ENCODE measurements around the gene SMAD5. TPM values are rescaled to one million over a fixed set of nuclear protein-coding genes. Genes with fewer than 3 reads are reported as not detected.

Gene SMAD5
- total and polyA plus RNA-seq, 2 experiments from 2014 or later = 37.5 to 56.6 TPM

- Mint-ChIP-seq H3K27ac (no peak overlapping the region), H3K4me1 (peaks cover 35% of the 10 kb centered on the region), H3K27me3 (ENCODE audit: insufficient read depth, low read depth, poor library complexity) (peaks cover 78% of the 10 kb centered on the region), H3K9me3 (peaks cover 15% of the 10 kb centered on the region; the same call in 2 of the 3 replicates), H3K36me3 (ENCODE audit: low read depth) (peaks cover 5% of the 10 kb centered on the region; the same call in 1 of the 3 replicates), H3K4me3 (no peak overlapping the region)
- Histone ChIP-seq H2AFZ (no peak overlapping the region), H3K4me3 (no peak overlapping the region), H3K9me2 (ENCODE audit: insufficient read depth) (no peaks in the 10 kb centered on the region), H3K4me2 (no peak overlapping the region), H3K36me3 (ENCODE audit: insufficient read depth) (no peaks in the 10 kb centered on the region), H3K79me2 (replicated peaks; ENCODE audit: insufficient read depth) (no peaks in the 10 kb centered on the region), H4K20me1 (replicated peaks; ENCODE audit: insufficient read depth) (peaks cover 5% of the 10 kb centered on the region; the same call in 1 of the 2 replicates), H3F3A (replicated peaks; ENCODE audit: low read depth) (0 out of 2 replicates have a peak, but pooled peaks cover 3% of the 10 kb centered on the region), H3K27ac (ENCODE audit: low read depth) (no peak overlapping the region), H3K27me3 (ENCODE audit: insufficient read depth) (peaks cover 95% of the 10 kb centered on the region), H3K4me1 (ENCODE audit: insufficient read depth) (peaks cover 22% of the 10 kb centered on the region)
- DNase-seq (ENCODE audit: low spot score) (no peak), ATAC-seq (no peak)
- TF ChIP-seq CREB1 (CRISPR knock-in tag; IDR thresholded peaks at IDR 0.05; ENCODE audit: low read depth) (no peak), CTCF (conservative IDR thresholded peaks at IDR 0.05; ENCODE audit: low read depth in 2 of 2) (no peak), ZNF462 (CRISPR knock-in tag; IDR thresholded peaks at IDR 0.05) (no peak), ETS1 (IDR thresholded peaks at IDR 0.05) (no peak), EZH2 (IDR thresholded peaks at IDR 0.05; ENCODE audit: low read depth, unreplicated experiment) (no peak), JUNB (IDR thresholded peaks at IDR 0.05; ENCODE audit: unreplicated experiment) (no peak), STAT1 (IDR thresholded peaks at IDR 0.05; ENCODE audit: unreplicated experiment) (no peak), NANOG (IDR thresholded peaks at IDR 0.05; ENCODE audit: borderline replicate concordance) (no peak), POLR2AphosphoS5 (IDR thresholded peaks at IDR 0.05; ENCODE audit: low read depth) (no peak), EZH2phosphoT487 (IDR thresholded peaks at IDR 0.05; ENCODE audit: unreplicated experiment) (no peak), REST (IDR thresholded peaks at IDR 0.05; ENCODE audit: unreplicated experiment) (no peak), ZNF114 (CRISPR knock-in tag; IDR thresholded peaks at IDR 0.05) (no peak), ZNF331 (CRISPR knock-in tag; IDR thresholded peaks at IDR 0.05; ENCODE audit: low read depth) (no peak)
These were observed 68.1 kb downstream of the SMAD5 start for GRCh38 chr5:136200761-136201160.
